Measurements from ENCODE around the gene GPBP1.

- TF ChIP-seq CTCF (IDR thresholded peaks at IDR 0.05) (no peak), POLR2A (IDR thresholded peaks at IDR 0.05) (no peak)
Observed at GRCh38 chr5:57194653-57195052, 20.8 kb downstream of the GPBP1 start.

Measured in adrenal gland (tissue), 5 donors.